ENCODE data around the gene TCEAL1. TPM values are rescaled to one million over a fixed set of nuclear protein-coding genes. Genes with fewer than 3 reads are reported as not detected.

TCEAL1 gene
- total RNA-seq, 1 donor from 2014 or later = 12.2 TPM

- Mint-ChIP-seq H3K4me3 (peak within 1 kb of the TSS; percentile 84), H3K27ac (ENCODE audit: unreplicated experiment) (peak within 1 kb of the TSS; percentile 50), H3K36me3 (ENCODE audit: low read depth) (peaks cover 7% of the 10 kb centered on the region), H3K4me1 (peaks cover 5% of the 10 kb centered on the region), H3K9me3 (peaks cover 6% of the 10 kb centered on the region), H3K27me3 (ENCODE audit: low read depth) (peaks cover 6% of the 10 kb centered on the region)
- no peak for TF ChIP-seq CTCF (conservative IDR thresholded peaks at IDR 0.05)
- DNase-seq (ENCODE audit: low read depth, low spot score) = no peak
Measured at GRCh38 chrX:103607364-103608305, 21.1 kb upstream of the TCEAL1 start, which contains the start of gene TCEAL3. TCEAL3 (plus strand) TSS chrX:103607963; CDS start chrX:103609065, 1,102 bp downstream.

- peaks cover 5% of the 10 kb centered on the region for H3K4me1 Mint-ChIP-seq
- H3K4me3 Mint-ChIP-seq = peak overlapping the region; percentile 83
- peaks cover 6% of the 10 kb centered on the region for H3K27me3 Mint-ChIP-seq (ENCODE audit: low read depth)
- H3K36me3 Mint-ChIP-seq (ENCODE audit: low read depth) = peaks cover 2% of the 10 kb centered on the region
- H3K9me3 Mint-ChIP-seq = no peaks in the 10 kb centered on the region
- TF ChIP-seq CTCF (conservative IDR thresholded peaks at IDR 0.05) = no peak
- no peak for DNase-seq (ENCODE audit: low read depth, low spot score)
- H3K27ac Mint-ChIP-seq (ENCODE audit: unreplicated experiment) = peak overlapping the region; percentile 50
Measured at GRCh38 chrX:103608306-103608963, 20.3 kb upstream of the TCEAL1 start.

- Mint-ChIP-seq H3K9me3 (no peaks in the 10 kb centered on the region), H3K27me3 (ENCODE audit: low read depth) (peaks cover 6% of the 10 kb centered on the region), H3K4me3 (peak overlapping the region; percentile 35), H3K4me1 (peaks cover 5% of the 10 kb centered on the region), H3K27ac (ENCODE audit: unreplicated experiment) (no peak overlapping the region), H3K36me3 (ENCODE audit: low read depth) (peaks cover 2% of the 10 kb centered on the region)
- no peak for TF ChIP-seq CTCF (conservative IDR thresholded peaks at IDR 0.05)
- no peak for DNase-seq (ENCODE audit: low read depth, low spot score)
Measured at GRCh38 chrX:103610282-103610681, 18.5 kb upstream of the TCEAL1 start.

DNA sequence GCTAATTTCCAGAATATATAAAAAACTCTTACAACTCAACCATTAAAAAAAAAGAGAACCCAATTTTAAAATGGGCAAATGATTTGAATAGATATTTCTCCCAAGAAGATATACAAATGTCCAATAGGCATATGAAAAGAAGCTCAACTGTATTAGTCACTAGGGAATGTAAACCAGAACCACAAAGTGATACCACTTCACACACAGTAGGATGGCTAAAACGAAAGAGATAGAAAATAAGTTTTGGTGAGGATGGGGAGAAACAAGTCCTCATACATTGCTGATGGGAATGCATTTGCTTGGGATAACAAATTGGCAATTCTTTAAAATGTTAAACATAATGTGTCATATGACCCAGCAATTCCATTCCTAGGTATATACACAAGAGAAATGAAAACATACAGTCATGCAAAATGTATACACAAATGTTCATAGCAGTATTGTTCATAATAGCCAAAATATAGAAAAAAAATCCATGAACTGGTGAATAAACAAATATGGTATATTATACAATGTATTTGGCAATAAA is 15.3 kb upstream of the TCEAL1 start:
- TF ChIP-seq CTCF (conservative IDR thresholded peaks at IDR 0.05) = no peak
- no peak for DNase-seq (ENCODE audit: low read depth, low spot score)
- Mint-ChIP-seq H3K36me3 (ENCODE audit: low read depth) (no peaks in the 10 kb centered on the region), H3K9me3 (no peaks in the 10 kb centered on the region), H3K27me3 (ENCODE audit: low read depth) (no peaks in the 10 kb centered on the region), H3K27ac (ENCODE audit: unreplicated experiment) (no peak overlapping the region), H3K4me1 (no peaks in the 10 kb centered on the region), H3K4me3 (no peak overlapping the region)

GRCh38 chrX:103614999-103615398 is 13.8 kb upstream of the TCEAL1 start:
- Mint-ChIP-seq H3K27ac (ENCODE audit: unreplicated experiment) (no peak overlapping the region), H3K4me1 (no peaks in the 10 kb centered on the region), H3K9me3 (peaks cover 7% of the 10 kb centered on the region), H3K36me3 (ENCODE audit: low read depth) (peaks cover 6% of the 10 kb centered on the region), H3K27me3 (ENCODE audit: low read depth) (no peaks in the 10 kb centered on the region), H3K4me3 (no peak overlapping the region)
- no peak for DNase-seq (ENCODE audit: low read depth, low spot score)
- no peak for TF ChIP-seq CTCF (conservative IDR thresholded peaks at IDR 0.05)

Data from neural crest cell (in vitro differentiated cells).